ENCODE measurements around the gene STRA8.
"Not testable (repeated sequence)": the region's sequence is repeated elsewhere in the genome, so short reads cannot be mapped to it uniquely, and the experiment has no call there.

Gene STRA8

DNA sequence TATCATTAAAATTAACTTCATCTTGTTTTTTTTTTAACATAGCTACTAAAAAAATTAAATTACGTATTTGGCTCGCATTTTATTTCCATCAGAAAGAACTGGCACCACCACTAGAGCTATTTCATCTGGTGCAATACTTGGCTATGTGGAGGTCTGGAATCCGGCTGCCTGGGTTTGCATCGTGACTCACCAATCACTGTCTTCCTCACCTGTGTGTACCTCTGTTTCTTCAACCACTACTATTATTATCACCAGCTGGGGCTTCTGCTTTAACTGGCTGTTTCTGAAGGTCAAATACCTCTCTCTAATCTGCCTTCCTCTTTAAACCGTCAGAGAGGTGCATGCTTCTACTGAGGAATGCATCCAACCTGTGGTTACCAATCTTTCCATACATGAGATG lies 28.8 kb upstream of the STRA8 start:
- DNase-seq: no peak

DNA sequence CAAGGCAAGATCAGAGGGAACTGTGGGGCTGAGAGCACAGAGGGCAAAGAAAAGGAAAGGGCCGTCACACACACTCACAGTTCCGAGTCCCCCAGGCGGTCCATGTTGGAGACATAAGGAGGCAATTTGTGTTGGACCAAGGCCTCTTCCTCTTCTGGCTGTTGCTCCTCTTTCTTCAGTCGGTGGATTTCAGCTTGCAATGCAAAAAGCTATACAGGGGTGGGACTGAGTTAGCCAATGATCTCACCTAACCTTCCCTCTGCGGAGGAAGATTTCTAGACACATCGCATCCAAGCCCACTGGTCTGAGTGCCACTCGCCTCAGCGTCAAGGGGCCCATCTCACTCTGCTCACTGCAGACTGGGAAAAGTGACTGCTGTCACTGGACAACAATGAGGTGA lies 27.8 kb upstream of the STRA8 start:
- peak in 2 of 58 donors; percentile 16 to 25 for DNase-seq

DNA sequence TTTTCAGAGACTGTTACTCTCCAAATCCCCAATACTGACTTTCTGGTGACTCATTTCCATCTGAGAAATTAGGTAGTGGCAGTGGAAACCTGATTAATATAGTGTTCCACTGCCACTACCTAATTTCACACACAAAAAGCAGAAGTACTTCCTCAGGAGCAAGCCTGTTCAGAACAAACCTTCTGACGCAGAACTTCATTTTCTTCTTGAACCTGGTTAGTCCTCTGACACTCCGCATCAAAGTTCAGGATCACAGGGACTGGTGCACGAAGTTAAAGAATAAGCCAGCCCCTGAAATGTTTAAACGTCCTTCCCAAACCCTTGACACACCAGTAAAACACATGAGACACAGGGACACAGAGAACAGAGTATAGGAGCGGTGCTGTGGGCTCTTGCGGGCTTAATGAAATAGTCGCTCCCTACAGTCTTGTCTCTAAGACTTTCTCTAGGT lies 26.7 kb upstream of the STRA8 start:
- no peak for DNase-seq

DNA sequence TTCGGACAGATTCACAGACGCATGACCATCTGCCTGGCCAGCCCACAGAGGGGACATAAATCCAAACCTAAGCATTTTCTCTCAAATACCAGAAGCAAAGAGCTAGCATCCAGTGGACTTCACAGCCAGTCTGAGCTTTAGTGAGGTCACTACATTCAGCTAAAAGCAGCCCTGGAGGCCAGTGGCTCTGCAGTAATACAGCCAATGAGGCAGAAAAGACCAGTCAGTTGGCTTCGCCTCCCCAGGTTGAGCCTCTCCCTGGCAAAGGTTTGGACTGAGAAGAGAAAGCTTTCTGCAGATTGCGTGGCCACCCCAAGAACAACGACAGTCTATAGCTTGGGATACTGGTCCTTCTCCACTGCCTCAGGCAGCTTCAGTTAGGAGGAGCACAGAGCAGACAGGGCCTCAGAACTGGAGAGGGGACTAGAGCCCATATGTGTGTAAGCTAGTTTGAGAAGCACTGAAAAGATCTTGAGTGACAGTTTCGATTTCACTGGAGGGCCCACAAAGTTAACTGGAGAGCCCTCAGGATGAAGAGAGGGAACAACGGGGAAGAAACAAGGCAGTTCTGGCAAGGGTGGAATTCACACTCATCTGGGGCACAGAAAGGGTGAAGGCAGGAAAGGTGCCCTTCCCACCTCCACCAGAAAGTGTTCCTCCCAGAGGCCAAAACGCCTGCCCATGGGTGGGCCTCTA lies 26.1 kb upstream of the STRA8 start:
- DNase-seq: no peak

DNA sequence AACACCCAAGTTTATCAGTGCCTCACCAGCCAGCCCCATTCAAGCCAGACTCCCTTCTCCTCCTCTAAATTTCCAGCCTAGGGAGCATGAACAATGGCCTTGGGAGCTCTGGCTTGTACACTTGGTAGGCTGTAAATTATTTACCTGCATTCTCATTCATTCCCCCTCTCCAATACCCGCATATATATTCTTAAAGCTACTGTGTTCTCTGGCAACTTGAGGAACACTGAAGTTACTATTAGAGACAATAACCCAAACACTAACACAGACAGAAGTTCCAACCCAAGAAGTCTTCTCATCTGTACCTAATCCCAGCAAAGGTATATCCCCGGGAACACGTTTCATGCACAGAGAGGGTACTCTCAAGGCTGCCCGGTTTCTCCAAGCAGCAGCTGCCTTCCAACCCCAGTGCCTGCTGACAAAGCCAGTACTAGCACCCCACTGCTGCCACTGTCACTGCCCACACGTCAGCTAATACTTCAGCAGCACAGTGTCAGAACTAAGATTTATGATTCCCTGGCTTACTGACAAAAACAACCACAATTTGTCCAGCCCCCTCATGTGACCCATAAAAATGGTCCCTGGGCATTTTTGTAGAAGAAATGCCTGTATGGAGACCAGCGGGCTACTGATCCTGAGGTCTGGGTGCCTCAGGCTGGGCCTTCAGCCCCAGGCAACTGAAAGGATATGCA lies 25.4 kb upstream of the STRA8 start:
- no peak for DNase-seq

DNA sequence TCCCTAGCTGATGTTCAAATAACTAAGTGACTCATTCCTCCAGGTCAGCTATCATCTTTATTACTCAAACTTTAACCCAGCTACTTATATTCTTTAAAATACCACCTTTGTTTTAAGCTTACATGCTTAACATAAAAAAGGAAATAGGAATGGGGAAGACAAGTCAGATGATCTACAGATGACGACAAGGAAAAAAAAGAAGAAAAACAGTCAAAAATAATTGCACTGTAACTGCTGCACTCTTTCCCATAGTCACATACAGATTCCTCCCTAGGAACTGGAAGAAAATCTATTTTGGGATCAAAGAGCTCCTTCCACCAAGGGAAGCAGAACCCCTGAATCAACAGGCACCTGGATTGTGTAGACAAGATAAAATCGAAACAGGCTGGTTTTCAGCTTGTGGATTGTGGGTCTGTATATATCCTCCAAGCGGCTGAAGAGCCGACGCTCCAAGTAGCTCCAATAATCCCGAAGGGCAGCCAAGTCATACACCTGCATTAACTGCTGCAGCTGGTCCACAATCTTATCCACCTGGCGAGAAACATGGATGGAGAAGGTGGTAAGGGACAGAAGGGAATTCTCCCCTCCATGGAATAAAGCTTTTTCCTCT lies 24.3 kb upstream of the STRA8 start:
- no peak for DNase-seq

DNA sequence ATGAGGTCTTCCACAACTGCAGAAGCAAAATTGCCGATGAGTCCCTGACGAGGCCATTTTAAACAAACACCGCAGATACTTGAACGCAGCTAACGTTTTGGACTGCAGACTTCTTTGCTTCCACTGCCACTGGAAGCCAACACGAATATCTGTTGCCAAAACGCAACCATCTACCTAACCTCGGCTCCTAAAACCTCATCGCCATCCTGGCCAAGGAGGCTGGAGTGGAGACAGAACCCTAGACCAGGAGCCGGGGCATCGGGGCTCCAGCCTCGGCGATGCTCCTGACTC lies 22.8 kb upstream of the STRA8 start:
- DNase-seq: peak in 4 of 58 donors; percentile 45 to 71 (median 58)

DNA sequence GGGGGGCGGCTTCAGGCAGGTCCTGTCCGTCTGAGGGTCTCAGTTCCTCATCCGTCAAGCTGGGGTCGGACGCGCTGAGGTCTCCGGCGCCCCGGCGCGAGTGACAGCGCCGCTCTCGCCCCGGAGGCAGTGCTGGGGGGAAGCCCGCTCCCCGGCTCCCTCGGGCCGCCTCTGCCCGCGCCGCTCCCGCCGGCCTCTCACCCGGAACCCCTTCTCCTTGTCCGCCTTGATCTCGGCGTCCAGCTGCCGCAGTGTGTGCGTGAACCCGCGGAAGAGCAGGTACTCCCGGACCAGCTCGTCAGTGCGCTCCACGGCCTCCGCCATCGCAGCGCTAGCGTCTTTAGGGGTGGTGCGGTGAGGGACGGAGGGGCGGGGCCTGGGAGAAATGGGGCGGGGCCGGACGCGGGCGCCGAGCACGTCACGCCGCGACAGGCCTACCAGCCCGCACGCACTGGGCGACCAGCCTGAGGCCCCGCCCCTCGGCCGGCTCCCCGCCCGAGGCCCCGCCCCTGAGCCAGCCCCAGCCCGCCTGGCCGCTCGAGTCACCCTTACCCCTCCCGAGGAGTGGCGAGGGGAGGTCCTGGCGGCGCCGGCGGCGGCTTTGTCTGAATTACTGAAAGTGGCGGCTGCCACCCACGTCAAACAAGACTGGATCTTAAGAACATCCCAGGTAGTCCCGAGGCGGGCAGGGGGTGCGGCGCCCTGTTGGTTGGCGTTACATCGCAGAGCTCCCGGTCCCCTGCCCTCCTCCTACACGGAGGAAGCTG lies 22.3 kb upstream of the STRA8 start, which contains the start of gene WDR91:
Gene WDR91, minus strand, starts transcription at position 348 of the 767 bp plus-strand sequence. Its CDS starts 24 bp downstream, at position 324.
- DNase-seq: peak; percentile 47 to 99 (median 95)

DNA sequence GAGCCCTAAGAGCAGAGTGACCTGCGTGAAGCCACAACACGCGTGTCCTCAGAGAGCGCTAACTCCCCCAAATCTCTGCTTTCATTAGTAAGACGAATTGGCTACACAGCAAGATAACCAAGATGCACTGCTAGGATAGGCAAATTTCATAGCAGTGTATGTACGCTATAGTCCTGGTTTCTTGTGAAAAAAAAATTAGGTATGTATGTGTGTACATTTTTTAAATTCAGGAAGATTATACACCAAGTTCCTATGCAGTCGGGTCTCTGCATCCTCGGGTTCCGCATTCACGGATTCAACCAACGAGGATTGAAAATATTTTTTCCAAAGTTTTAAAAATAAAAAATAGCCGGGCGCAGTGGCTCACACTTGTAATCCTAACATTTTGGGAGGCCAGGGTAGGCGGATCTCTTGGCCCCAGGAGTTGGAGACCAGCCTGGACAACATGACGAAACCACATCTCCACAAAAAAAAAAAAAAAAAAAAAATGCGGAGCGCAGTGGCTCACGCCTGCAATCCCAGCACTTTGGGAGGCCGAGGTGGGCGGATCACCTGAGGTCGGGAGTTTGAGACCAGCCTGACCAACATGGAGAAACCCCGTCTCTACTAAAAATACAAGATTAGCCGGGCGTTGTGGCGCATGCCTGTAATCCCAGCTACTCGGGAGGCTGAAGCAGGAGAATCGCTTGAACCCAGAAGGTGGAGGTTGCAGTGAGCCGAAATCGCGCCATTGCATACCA lies 21.5 kb upstream of the STRA8 start:
- peak in 1 of 58 donors; percentile 8 for DNase-seq

DNA sequence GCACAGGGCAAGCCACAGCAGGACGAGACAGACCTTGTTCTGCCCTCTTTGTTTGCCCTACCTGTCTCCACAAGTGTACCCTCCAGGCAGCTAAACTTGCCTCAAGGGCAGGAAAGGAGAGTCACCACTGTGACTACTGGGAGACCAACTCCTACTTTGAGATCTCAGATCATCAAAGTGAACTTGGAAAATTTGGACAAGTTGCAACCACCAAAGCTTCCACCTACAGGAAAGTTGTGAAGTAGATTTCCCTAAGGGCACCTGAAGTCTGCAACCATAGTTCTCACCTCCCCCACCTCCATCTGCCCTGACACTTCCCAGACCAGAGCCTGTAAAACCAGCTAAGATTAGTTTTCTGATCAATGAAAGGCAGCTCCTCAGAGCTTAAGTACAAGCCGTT lies 19.8 kb upstream of the STRA8 start:
- no peak for DNase-seq

DNA sequence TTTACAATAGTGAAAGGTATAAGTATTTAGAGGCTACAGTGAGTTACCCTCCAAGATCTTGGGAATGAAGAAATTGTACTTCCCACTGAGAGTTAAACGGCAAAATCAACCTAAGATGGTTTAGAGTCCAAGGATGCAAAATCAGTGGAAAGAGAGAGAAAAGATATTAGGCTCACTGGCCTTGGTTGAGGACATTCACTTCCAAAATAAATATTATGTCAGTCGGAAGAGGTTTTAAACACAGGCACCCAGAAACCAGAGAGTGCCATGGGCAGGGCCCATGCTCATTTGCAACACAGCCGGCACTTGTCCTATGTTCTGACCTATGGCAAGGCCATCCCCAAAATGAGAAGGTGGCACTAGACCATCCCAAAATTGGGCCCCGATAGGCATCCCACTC lies 18.5 kb upstream of the STRA8 start:
- no peak for DNase-seq

DNA sequence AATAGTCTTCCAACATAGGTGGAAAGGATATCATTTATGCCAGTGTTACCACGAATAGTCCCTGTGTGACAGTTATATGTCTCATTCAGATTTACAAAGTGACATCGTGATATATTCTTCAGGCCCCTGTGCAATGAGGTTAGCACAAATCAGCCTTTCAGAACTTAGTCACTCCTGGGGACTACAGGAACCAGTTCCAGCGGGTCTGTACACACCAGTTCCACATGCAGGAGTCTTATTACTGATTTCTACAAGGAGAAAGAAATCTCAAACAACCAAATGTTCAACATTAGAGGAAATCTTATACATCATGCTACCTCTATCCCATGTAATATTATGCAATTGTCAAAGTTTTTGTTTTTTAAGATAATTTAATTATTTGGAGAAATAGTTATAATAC lies 17.9 kb upstream of the STRA8 start:
- DNase-seq: no peak

DNA sequence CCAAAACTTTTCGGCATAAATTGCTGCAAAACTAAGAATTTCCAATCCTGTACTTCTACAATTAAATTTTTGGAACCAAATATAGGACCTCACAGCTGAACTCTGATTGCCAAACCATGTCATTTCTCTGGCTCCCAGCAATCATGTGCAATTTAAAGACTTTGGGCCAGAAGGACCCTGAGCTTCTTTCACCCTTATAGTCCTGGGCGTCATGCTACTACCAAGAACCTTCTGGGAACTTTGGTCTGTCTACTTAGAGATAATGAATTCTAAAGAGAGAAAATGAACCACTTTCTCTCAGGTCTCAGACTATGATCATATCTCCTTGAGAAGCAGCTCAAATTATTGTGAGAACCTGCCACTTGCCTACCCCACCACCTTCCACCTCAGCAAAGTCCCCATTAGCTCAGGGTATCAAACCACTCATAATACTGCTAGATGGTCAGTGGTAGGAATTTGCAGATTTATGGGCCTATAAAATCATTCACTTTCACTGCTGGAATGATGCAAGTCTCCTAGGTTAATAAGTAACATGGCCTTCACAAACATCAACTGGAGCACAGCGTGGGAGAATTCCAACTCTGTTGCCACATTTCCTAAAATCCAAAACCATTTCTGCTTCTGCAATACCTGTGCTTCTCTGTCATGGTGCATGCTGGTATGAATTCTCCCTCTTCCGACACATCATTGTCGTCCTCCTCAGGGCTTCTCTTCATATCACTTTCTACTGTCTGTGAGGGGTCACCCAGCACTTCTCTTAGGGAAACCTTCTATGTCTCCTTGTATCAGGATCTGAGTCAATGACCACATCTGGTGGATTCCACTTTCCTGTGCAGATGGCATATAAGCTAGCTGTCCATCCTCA lies 15.8 kb upstream of the STRA8 start:
- DNase-seq: no peak

DNA sequence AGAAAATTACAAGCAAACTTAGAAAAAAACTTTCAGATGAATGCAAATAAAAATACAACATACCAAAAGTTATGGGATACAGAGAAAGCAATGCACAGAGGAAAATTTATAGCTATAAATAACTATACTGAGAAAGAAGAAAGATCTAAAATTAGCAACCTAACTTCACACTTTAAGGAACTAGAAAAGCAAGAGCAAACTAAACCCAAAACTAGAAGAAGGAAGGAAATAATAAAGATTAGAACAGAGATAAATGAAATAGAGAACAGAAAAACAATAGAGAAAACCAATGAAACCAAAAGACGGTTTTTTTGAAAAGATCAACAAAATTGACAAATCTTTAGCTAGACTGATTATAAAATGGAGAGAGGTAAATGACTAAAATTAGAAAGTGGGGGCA lies 9.6 kb upstream of the STRA8 start:
- no peak for DNase-seq

DNA sequence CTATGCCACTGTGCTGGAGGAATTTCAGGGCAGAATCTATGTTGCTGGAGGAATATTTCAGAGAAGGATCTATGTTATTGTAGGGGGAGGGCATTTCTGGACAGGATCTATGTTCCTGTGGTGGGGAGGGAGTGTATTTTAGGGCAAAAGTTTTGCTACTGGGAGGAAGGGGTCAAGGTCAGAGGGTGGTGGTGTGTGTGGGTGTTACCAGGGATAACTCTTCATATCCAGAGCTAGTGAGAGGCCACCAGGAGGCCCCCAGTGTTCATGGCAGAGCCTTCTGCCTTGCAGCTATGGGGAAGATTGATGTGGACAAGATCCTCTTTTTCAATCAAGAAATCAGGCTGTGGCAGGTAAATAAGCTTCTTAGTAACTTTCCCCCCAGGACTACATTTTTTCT lies 2.0 kb upstream of the STRA8 start:
- no peak for DNase-seq

DNA sequence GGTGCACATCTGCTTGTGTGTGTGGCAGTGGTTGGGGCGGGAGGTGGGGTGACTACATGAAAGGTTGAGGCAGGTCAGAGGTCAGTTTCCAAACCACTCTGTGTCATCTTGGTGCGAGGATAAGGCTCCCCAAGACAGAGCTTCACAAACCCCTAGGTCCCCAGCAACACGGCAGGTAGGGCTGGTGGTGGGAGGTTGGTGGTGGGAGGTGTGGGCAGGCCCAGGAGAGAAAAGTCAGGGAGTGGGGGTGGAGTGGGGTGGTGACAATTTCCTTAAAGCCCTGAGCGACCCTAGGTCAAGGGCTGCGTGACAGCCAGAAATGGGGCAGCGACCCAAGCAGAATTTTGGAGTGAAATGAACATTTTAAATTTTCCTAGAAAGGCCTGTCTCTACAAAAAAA lies 1.6 kb upstream of the STRA8 start:
- no peak for DNase-seq

DNA sequence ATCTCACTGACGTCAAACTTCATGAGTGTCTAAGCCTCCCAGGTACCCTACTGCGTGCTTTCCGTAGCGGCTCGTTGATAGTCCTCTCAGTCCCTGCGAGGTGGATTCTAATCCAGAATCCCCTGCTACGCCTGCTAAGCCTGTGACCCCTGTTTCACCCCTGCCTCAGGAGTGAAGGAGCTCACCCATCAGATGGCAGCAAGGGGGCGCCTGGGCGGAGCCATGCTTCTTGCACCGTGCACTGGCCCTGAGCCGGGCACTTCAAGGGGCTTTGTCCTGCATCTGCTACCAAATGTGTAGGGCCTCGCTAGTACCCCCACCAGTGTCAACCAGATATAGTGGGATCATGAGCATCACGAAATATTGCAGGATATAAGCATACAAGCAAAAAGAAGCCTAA lies 918 bp upstream of the STRA8 start:
- no peak for DNase-seq

DNA sequence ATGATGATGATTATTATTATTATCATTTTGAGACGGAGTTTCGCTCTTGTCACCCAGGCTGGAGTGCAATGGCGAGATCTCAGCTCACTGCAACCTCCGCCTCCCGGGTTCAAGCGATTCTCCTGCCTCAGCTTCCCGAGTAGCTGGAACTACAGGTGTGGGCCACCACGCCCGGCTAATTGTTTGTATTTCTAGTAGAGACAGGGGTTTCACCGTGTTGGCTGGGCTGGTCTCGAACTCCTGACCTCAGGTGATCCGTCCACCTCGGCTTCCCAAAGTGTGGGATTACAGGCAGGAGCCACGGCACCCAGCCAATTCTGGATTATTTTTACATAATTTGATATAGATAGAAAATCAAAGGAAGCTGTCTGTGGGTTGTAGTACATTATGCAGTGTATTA lies 457 bp downstream of the STRA8 start:
- DNase-seq: not testable (repeated sequence)

DNA sequence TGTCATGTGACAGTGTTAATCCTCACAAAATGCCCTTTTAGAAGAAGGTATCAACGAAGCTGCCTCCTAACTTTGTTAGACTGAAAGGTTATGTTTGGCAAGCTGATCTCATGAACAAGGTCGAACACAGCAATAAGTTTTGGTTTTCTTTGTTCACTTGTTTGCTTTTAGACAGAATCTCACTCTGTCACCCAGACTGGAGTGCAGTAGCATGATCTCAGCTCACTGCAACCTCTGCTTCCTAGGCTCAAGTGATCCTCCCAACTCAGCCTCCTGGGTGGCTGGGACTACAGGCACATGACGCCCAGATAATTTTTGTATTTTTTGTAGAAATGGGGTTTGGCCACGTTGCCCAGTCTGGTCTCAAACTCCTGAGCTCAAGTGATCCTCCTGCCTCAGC lies 1.1 kb downstream of the STRA8 start:
- DNase-seq: no peak

DNA sequence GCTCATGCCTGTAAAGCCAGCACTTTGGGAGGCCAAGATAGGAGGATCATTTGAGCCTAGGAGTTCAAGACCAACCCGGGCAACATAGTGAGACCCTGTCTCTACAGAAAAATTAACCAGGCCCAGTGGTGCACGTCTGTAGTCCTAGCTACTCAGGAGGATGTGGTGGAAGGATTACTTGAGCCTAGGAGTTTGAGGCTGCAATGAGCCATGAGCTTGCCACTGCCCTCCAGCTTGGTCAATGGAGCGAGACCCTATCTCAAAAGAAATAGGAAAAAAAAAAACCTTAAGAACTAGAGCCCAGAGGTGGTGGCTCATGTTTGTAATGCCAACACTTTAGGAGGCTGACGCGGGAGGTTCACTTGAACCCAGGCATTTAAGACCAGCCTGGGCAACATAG lies 2.2 kb downstream of the STRA8 start:
- no peak for DNase-seq

Measured in anterior cingulate cortex (tissue), 58 donors.